Thoracic aorta (tissue), 2 donors: ENCODE data around the gene DPEP3. TPM values are rescaled to one million over a fixed set of nuclear protein-coding genes. Genes with fewer than 3 reads are reported as not detected.

Experiments used
- ATAC-seq: fragments of 150-250 bp; one replicate; pipeline ENCODE4 v1.8.0; 2017; ENCODE audit warnings: low read depth; ENCODE audit not compliant: insufficient number of reproducible peaks, low FRiP score
- DNase-seq: peaks from one replicate; pipeline ENCODE4 v3.0.0-alpha.2; 2020; ENCODE audit warnings: low spot score
- H3K27ac ChIP-seq, 2 donors: fragments of 200-600 bp; sonication (generic); 1 replicate in 1 of 2; 2 replicates in 1 of 2; pipeline ENCODE4 v1.5.1; 2016; ENCODE audit warnings: mild to moderate bottlenecking in 2 of 2, moderate library complexity in 2 of 2
- H3K27me3 ChIP-seq: fragments of 200-600 bp; sonication (generic); replicated peaks from 2 replicates; pipeline ENCODE4 v1.6.0; 2016; ENCODE audit warnings: mild to moderate bottlenecking; ENCODE audit not compliant: insufficient read depth
- H3K36me3 ChIP-seq: fragments of 200-600 bp; sonication (generic); one replicate; pipeline ENCODE4 v1.5.1; 2016
- H3K4me1 ChIP-seq, 2 donors: fragments of 200-600 bp; sonication (generic); 1 replicate in 1 of 2; 2 replicates in 1 of 2; pipeline versions ENCODE4 v1.5.1 to v1.6.0; 2016; ENCODE audit warnings: low read depth in 2 of 2, mild to moderate bottlenecking in 1 of 2; ENCODE audit not compliant: control insufficient read depth in 1 of 2
- H3K4me3 ChIP-seq: fragments of 200-600 bp; sonication (generic); 2 replicates; pipeline ENCODE4 v1.5.1; 2016; ENCODE audit warnings: mild to moderate bottlenecking
- H3K9me3 ChIP-seq: fragments of 200-600 bp; sonication (generic); 2 replicates; pipeline ENCODE4 v1.5.1; 2016
- total RNA-seq, 2 donors: library from RNA; depleted of rRNA; stranded (reverse); fragments of >200 nt; gene quantifications; one replicate each; pipeline versions ENCODE4 v1.1.0 to v1.2.3, GENCODE V29; 2016
- TF ChIP-seq, protein P1 (sequence below): fragments of 200-600 bp; sonication (generic); IDR thresholded peaks from one replicate; pipeline ENCODE4 v1.5.1; 2019; ENCODE audit warnings: antibody characterized with exemption

DPEP3 gene
- total RNA-seq, 2 donors from 2014 or later: not detected

DNA sequence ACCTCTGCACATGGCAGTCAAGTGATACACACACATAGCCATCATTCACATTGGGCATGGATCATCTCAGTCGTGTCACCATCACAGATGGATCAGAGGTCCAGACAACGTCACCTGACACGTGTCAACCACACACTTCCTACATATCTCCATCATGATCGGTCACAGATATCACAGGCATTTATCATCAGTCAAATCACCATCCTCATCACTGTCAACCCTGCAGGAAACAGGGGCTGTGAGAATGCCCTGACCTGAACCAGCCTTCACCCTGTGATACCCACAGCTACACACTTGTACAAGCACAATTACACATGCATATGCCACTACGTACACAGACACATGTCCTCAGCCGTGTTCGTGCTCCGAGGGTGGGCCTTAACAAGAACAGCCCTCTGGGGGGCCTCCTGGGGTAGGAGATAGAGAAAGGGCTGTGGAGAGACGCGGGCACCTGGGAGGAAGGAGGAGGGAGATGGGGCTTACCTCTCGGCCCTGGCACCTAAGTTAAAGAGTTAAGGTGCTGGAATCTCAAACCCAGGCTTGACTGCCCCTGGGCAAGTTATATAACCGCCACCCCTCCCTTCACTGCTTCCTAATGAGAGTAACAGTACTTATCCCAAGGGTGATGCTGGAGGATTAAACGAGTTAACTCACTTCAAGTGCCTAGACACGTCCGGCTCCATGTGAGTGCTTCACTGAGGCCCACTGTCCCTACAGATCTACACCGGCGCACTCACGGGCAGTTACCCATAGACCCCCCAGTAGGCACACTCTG lies 12.9 kb downstream of the DPEP3 start:
- no peak for DNase-seq
- no peak for ATAC-seq
- peak overlapping the region; percentile 94 to 96 for H3K27ac ChIP-seq
- no peaks in the 10 kb centered on the region for H3K27me3 ChIP-seq
- H3K36me3 ChIP-seq: peaks cover 11% of the 10 kb centered on the region
- no peaks in the 10 kb centered on the region for H3K9me3 ChIP-seq
- peak overlapping the region; percentile 84 for H3K4me3 ChIP-seq
- H3K4me1 ChIP-seq: peaks cover 26 to 52% of the 10 kb centered on the region in 2 donors
- TF ChIP-seq, protein P1, sequence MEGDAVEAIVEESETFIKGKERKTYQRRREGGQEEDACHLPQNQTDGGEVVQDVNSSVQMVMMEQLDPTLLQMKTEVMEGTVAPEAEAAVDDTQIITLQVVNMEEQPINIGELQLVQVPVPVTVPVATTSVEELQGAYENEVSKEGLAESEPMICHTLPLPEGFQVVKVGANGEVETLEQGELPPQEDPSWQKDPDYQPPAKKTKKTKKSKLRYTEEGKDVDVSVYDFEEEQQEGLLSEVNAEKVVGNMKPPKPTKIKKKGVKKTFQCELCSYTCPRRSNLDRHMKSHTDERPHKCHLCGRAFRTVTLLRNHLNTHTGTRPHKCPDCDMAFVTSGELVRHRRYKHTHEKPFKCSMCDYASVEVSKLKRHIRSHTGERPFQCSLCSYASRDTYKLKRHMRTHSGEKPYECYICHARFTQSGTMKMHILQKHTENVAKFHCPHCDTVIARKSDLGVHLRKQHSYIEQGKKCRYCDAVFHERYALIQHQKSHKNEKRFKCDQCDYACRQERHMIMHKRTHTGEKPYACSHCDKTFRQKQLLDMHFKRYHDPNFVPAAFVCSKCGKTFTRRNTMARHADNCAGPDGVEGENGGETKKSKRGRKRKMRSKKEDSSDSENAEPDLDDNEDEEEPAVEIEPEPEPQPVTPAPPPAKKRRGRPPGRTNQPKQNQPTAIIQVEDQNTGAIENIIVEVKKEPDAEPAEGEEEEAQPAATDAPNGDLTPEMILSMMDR: no peak

DNA sequence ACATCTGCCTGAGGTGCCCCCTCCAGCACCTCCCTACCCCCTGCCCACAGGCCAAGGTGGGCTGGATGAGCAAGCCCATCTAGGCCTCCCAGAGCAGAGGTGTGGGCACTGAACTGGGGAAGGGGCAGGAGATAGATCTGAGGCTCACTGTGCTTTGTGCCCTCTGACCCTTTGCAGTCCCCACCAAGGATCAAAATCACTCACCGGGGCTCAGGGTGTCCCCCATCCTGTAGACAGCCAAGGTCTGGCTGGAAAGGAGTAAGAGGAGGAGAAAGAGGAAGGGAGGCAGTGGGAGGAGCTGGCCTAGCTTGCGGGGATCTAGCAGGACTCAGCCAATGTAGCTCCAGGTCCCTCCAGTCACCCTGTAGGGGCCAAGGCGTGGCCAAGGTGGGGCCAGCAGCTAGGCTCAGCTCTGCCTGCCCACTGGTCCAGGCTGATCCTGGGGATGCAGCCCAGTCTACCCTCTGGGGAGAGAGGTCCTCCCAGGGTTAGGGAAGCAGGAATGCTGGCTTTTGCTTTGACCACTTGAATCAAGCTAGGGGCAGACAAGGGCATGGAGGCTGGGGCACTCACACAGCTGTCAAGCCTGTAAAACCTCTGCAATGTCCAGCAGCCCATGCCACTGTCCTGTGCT lies 13.6 kb downstream of the DPEP3 start:
- H3K4me1 ChIP-seq: peaks cover 26 to 59% of the 10 kb centered on the region in 2 donors
- TF ChIP-seq, protein P1: no peak
- ATAC-seq (no peak), DNase-seq (no peak)
- peak overlapping the region; percentile 84 for H3K4me3 ChIP-seq
- H3K9me3 ChIP-seq: no peaks in the 10 kb centered on the region
- no peaks in the 10 kb centered on the region for H3K27me3 ChIP-seq
- peaks cover 18% of the 10 kb centered on the region for H3K36me3 ChIP-seq
- H3K27ac ChIP-seq: peak overlapping the region; percentile 94 to 96

DNA sequence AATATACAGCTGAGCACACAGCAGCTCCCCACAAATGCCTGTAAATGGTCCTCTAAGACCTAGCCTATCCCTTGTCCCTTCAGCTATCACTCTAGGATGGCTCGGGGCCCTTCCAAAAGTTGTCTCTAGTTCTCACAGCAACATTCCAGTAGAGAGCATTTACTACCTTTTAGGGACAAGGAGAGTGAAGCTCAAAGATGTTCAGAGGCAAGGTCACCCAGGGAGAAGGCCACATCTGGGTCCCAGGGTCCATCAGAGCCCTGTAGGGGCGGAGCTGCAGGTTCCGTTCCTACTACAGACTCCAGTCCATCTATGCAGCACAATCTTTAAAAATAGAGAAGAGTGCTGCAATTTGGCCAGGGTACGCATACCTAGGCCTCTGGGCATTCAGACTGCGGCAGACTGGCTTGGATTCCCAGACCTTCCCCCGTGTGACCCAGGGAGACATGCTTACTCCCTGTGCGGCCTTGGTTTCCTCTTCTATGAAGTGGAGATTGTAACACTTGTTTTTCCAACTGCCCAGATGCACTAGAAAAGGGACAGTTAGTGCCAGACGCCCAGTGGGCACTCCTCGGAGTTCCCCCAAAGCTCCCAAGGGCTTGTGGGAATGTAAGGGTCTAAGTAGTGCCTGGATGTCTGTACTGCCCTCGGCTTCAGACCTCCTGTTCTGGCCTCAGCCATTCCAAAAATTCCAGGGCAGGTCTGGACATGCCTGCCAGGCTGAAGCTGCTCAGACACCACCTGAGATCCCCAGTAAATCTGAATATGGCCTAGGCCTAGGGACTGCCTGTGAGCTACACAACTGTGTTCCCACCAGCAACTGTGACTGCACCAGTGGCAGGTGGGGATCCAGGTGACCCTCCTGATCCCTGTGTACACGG lies 14.4 kb downstream of the DPEP3 start:
- Histone ChIP-seq H3K27me3 (no peaks in the 10 kb centered on the region), H3K9me3 (no peaks in the 10 kb centered on the region), H3K4me1 (peaks cover 26 to 61% of the 10 kb centered on the region in 2 donors), H3K36me3 (peaks cover 25% of the 10 kb centered on the region), H3K4me3 (peak overlapping the region; percentile 84), H3K27ac (peak overlapping the region; percentile 94 to 96)
- TF ChIP-seq, protein P1: no peak
- ATAC-seq (no peak), DNase-seq (no peak)

DNA sequence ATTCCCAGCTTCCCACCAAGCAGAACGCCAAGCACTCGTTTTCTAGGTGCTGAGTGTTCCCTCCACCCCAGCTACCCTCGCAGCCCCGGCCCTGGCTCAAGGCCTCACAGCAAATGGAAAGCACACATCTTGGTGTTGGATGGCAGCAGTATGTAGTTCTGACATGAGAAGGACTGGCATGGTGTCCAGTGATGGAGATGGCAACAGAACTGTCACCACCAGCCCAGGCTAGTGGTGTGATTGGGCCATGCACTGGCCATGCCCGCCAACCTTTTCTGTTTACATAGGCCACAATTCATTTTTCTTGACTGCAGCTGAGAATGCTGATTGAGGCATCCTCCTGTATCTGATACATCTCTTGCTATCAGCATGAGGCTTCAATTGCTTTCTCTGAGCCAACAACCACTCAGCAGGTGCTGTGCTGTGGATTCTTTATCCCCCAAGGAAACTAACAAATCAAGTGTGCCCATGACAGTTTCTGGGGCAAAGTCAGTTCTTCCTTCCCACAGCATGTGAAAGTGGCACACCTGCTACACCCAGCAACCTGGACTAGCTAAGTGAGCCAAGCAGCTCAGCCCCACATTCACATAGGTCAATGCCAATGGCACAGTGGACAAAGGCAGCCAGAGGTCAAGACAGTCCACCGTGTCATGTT lies 15.7 kb downstream of the DPEP3 start:
- peak overlapping the region; percentile 55 to 94 for H3K27ac ChIP-seq
- ATAC-seq (no peak), DNase-seq (no peak)
- peak overlapping the region; percentile 41 for H3K4me3 ChIP-seq
- TF ChIP-seq, protein P1: no peak
- peaks cover 33 to 73% of the 10 kb centered on the region in 2 donors for H3K4me1 ChIP-seq
- no peaks in the 10 kb centered on the region for H3K27me3 ChIP-seq
- H3K9me3 ChIP-seq: no peaks in the 10 kb centered on the region
- peaks cover 38% of the 10 kb centered on the region for H3K36me3 ChIP-seq
